ENCODE data around the gene CERS6.
A peak's percentile ranks its signal among the peaks of the same experiment; 100 is the strongest.
"Not testable (repeated sequence)": the region's sequence is repeated elsewhere in the genome, so short reads cannot be mapped to it uniquely, and the experiment has no call there.

CERS6 gene

DNA sequence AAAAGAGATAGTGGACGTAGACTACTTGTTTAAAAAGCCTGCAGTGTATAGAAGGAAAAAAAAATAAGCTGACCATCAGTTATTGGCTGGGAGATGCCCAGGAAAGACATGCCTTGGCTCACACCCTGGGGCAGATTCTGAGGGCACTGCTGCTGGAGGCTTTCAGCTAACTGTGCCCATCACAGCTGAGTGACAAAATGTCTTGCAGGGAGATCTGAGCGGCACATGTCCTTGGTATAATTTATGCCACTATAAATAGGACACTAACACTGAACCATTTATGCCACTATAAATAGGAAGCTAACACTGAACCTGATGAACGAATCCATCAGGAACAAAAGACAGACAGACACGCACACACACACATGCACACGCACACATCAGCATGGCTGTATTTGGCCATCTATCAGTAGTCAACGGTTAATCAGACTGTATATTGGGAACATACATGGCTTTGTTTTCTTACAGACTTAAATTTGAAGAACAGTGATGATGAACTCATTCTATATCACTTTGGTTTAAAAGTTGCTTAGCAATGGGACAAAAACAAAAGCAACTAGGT lies 278.2 kb downstream of the CERS6 start:
- no peak for DNase-seq (ENCODE audit: low spot score)

DNA sequence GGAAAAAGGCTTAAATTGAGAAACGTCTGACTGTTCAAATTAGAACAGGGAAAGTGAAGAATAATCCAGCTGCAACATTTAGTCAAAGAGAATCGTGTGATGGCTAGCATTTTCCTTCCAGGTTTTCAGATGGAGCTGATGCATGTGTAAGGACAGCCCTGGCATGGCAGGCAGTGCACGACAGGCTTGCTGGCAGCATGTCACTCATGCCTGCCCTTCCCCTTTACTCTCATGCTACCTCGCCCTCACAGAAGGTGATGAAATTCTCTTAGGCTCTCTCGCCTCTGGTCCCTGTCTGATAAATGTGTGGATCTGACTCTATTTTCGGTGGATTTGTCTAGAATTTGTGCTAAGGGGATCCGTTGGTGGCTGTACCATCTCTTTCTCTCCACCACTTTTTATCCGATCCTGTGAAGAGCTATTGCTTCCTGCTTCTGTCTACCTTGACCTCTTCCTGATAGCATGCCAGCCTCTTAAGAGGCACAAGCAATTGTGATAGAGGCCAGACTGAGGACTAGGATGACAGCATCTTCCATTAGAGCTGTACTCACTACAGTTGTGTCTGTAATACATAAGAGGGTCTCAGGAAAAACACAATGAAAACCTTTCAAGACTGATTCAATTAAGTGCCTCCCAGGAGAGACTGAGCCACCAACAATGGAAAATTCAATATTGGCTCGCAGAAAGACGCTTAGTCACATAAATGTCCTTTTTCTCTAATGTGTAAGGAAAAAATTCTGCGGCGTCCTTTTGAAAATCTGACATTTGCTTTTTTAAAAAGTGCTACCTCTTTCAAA lies 280.8 kb downstream of the CERS6 start:
- DNase-seq (ENCODE audit: low spot score): no peak

DNA sequence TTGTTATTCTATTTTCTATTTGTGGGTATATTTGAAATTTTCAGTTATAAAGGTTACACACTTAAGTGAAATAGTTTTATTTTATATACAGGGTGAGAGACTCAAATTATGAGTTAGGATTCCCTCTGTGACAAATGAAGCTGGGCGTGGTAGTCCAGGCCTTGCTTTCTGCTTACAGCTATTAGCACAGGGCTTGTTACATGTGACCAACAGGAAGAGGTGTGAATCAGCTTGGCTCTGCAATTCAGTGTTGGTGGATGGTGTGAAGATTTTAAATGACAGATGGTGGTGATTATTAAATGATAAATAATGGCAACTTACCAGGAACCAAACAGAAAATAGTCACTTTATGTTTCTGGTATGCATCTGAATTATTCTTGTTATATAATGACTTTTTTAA lies 282.0 kb downstream of the CERS6 start:
- no peak for DNase-seq (ENCODE audit: low spot score)

DNA sequence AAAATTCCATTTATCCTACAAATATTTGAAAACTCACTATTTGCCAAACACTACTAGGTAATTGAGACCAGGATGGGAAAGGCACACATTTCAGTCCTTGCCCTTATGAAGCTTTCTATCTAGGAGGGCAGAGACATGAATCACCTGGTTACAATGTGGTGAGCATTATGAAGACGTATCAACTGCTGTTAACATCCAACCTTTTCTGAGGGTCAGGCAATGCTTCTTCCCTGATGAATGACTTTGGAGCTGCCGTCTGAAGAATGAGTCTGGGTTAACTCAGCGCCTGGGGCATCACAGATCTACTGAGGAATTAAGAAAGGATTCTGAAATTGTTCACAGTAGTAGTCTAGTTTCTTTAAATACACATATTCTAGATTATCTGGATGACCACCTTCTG lies 284.3 kb downstream of the CERS6 start:
- no peak for DNase-seq (ENCODE audit: low spot score)

DNA sequence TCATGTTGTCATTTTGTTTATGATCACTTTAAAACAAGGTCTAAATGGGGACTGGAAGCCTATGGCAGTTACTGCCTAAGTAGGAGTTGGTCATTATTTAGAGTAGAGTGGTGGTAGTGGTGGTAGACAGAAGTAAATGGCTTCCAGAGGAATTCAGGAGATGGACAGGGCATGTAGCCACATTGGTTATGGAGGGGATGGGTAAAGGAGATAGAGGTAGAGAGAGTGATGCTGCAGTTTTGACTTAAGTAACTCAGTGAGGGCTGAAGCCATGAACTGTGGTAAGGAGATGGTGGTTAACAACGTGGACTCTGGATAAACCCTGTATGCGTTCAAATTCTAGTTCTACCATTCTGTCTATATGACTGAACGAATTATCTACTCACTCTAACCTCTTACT lies 284.7 kb downstream of the CERS6 start:
- no peak for DNase-seq (ENCODE audit: low spot score)

DNA sequence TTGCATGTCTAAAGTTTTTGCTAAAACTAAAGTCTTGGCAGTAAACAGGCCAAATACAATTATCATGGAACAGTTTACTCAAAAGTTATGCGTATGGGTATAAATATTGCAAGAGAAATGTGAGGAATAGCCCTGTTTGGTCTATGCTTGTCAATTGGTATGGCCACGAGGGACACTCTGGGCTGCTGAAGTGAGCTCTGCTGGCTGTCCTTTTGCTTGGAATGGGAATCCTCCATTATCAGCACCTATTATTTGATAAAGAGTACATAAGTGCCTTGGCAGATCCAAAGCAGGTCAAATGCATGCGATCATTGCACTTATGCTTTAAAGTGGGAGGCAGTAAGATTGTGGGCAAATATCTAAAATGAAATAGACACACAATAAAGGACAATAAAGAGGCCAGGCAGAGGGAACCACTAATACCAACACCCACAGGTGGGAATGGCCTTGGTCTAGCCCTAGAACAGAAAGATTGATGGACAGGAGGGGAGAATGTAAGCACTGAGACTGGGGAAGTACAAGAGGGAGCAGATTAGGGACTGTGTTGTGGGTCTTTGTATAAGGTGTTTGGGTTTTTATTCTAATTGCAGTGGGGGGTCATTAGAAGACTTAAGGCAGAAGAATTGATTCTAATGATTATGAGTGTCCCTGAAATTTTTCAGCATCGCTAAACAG lies 286.3 kb downstream of the CERS6 start:
- DNase-seq (ENCODE audit: low spot score): no peak

DNA sequence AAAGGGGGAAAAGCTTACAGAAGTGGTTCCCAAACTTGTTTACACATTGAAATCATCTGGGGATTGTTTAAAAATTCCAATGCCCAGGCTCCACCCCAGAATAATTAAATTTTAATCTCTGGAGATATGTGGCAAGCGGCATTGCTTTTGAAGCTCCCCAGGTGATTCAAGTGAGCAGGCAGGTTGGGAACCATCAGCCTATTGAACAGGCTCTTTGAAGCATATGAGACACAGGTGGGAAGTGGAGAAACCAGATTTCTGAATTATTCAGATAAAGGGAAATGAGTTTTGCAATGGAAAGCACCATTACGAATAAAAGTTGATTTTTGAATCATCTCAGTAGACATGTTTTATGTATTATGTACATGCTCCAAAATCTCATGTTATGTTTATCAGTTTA lies 288.8 kb downstream of the CERS6 start:
- DNase-seq (ENCODE audit: low spot score): no peak

DNA sequence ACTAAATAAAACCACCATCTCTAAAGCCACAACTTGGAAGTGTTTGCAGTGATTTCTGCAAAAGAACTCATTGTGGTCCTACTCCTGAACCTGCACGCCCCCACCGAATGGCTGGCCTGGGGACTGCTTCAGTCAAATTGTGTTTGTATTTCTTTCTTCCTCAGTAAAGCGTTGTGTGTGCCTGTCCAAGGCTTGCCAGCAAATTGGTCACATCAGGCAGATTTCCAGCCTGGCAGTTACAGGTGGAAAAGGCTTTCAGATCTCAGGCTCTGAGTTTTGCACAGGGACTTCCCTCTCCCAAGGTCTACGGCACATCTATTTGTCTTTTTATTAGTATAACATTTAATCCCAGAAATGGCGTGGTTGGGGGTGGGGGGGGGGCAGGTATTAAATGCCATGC lies 292.4 kb downstream of the CERS6 start:
- no peak for DNase-seq (ENCODE audit: low spot score)

DNA sequence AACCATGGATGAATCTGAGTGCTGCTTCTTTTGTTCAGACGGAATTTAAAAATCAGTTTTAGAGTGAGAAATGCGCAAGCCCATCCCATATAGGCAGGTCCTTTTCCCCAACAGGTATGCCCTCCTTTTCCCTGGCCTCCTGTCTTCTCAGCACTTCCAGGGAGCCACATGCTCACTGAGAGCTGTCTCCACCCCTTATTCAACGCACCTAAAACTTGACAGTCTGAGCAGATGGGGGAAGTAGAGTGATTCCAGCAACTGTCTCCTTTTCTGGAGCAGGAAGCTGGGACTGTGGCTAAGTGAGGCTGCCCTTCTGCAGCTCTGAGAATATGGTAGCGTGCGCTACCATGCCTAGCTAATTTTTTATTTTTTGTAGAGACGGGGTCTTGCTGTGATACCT lies 293.2 kb downstream of the CERS6 start:
- no peak for DNase-seq (ENCODE audit: low spot score)

DNA sequence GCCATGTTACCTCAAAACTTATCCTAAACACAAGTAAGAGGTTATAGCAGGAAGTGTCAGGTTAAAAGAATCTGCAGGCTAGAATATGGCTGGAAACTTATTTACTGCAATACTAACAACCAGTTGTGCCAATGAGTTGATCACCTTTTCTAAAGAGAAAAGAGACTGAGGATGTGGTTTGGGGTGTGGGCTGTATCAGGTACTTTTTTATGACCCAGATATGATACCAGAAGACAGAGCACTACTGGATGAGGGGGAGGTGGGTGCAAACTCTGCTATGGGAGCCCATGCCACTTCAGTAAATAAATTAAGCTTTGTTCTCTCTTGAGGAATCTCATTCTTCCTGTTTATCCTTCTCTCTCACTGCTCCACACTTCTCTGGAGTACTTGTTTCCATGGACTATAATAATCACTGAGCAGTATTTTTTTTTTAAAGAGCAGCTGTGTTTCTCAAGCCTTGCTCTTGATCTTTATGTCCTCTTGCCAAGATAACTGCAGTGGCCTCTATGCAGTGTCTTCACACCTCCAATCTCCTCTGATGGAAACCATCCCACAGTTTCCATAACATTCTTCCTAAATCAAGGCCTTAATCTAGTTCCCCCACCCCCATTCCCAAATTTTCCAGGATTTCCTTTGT lies 295.1 kb downstream of the CERS6 start:
- no peak for DNase-seq (ENCODE audit: low spot score)

DNA sequence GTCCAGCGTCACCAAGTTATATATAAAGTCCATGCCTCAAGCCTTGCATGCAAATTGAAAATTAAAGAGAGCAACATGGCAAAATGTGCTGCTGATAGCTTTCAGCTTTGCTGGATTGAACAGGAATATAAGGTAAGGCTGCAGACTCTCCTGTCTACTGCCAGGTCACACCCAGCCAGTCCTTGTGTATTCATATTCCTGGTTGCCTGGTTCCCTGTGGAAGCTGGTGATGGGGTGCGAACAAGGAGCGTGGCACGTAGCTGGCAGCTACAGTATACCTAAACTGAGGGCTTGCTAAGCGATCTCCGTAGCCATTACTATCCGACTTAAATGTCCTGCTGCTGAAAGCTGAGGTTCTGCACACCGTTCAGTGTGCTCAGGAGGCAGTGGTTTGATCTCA lies 296.3 kb downstream of the CERS6 start:
- DNase-seq (ENCODE audit: low spot score): no peak

DNA sequence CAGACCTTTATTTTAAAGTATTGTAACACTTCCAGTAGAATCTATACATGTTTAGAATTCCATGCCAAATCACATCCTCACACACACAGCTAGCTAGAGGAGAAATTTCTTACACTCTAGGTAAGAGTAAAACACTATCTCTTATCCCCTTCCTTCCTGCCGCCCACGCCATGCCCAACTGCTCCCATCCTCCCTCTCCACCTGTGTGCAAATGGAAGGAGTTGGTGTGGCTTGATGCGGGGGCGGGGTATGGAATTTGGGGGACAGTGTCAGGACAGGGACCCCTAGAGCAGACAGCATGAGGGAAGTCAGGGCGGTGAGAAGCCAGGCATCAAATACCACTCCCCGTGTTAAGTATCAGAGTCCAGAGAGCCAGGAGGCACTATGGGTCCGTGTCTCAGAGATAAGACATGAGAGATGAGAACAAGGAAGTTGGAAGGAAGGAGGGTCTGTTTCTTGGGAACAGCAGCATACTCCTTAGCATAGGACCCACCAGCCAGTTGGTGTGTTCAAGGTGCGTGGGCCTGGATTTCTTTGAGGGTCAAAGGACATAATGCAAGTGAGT lies 297.8 kb downstream of the CERS6 start:
- no peak for DNase-seq (ENCODE audit: low spot score)

DNA sequence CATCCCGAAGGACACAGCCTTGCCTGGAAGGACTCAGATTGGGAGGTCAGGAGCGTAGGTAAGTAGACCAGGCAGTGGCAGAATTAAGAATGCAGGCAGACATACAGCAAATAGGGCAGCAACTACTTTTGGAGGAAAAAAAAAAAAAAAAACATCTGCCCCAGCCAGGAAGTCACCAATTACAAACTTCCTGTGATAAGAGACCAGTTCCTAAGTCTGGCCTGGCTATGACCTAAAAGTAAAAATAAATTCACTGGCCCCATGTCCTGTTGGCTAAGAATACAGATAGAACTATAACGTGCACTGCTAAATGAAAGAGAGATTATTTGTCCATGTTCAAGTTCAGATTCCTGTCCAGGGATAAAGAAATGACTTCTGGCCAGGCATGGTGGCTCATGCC lies 301.2 kb downstream of the CERS6 start:
- no peak for DNase-seq (ENCODE audit: low spot score)

DNA sequence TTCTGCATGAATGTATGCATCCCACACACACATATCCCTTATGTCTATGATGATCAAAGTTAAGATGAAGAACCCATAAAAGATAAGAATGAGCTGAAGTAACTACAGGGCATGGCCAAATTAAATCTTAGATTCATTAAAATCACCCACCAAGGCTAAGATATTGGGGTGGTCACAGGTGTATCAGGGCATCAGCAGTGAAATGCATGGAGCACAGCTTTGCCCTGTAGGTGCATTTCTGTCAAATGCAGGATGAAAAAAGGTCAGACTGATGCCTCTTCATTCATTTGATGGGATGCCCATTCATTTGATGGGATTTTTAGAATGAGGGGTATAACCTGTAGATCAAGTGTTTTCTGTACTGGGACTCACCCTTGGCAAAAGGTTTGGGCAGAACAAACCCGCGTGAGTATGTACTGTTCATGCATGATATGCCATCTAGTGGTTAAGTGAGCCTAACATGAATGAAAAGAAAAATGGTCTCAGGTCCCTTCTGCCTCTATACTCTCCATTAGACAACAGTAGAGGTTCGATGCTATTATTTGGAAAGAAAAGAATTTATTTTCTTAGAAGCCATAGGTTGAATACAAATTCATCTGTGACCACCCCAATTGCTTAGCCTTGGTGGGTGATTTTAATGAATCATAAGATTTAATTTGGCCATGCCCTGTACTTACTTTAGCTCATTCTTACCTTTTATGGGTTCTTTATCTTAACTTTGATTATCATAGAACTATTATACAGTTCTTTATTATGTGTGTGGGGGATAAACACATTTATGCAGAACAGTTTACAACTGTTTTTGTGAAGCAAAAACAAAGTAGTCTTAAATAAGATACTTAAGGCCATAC lies 303.1 kb downstream of the CERS6 start:
- peak; percentile 24 for DNase-seq (ENCODE audit: low spot score)

DNA sequence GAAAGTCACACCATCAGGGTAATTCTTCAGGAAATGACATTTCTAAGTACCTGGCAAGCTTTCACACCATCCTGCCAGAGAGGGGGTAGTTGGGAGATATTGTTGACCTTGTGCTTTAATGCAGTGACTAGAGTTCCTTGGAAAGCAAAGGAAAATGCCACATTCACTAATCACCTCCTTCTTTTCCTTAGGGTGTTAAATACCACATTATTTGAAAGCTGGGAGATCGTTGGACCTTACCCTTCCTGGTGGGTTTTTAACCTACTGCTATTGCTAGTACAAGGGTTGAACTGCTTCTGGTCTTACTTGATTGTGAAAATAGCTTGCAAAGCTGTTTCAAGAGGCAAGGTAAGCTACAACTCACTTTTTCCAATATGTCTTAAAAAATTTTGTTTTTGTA lies 309.3 kb downstream of the CERS6 start:
- no peak for DNase-seq (ENCODE audit: low spot score)

DNA sequence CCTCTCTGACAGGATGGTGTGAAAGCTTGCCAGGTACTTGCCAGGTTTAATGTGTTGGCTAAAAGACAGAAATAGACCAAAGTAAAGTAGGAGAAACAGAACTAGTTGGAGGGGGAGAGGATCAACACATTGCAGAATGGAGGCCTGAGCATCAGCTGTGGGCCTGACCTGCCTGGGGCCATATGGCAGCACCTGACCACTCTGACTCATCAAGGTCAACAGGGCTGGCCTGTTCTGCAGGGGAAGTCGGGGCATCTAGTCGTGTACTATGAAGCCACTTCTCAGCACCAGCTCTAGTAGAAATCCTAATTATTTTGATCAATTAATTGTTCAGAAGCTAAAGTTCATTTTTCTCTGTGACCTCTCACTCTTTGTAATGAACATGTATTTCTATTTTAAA lies 310.5 kb downstream of the CERS6 start:
- no peak for DNase-seq (ENCODE audit: low spot score)

DNA sequence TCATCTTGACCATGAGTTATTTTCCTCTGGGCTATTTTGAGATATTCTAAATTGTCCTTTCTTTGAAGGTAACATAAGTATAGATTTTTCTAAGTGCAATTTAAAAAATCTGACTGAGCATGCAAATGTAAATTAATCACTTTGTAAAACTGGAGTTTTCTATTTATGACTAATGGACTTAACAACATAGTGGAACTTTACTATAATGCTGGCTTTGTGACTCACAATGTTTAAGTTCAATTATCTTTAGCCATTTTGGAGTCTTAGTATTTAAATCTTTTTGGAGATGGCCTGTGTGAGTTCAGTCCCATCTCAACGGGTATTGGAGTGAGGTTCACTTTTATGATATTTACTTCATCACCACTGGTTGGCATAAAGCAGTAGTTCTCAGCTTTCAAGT lies 311.2 kb downstream of the CERS6 start:
- DNase-seq (ENCODE audit: low spot score): no peak

DNA sequence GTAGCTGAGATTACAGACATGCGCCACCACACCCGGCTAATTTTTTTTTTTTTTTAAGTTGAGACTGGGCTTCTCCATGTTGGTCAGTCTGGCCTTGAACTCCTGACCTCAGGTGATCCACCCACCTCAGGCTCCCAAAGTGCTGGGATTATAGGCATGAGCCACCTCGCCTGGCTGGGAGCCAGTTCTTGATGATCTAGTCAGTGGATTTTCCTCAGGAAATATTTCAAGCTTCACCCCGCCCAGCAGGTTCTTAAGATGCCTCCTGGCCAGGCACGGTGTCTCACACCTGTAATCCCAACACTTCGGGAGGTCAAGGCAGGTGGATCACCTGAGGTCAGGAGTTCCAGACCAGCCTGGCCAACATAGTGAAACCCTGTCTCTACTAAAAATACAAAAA lies 312.3 kb downstream of the CERS6 start:
- not testable (repeated sequence) for DNase-seq (ENCODE audit: low spot score)

DNA sequence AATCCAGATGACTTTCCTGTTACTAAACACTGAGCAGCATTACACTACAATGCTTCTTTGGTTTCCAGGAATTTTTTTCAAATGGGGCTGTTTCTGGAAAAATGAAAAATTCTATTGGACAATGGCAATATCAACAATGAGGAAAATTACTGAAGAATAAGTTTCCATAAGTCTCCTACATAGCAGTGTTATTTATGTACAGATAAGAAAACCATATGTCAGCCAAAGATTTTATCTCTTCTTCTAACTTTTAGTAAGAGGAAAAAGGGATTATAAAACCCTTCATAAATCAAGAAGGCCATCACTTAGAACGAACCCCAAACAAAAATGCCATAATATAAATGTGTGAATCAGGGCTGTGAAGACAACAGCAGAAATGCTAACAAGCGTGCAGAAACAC lies 314.7 kb downstream of the CERS6 start:
- DNase-seq (ENCODE audit: low spot score): no peak

DNA sequence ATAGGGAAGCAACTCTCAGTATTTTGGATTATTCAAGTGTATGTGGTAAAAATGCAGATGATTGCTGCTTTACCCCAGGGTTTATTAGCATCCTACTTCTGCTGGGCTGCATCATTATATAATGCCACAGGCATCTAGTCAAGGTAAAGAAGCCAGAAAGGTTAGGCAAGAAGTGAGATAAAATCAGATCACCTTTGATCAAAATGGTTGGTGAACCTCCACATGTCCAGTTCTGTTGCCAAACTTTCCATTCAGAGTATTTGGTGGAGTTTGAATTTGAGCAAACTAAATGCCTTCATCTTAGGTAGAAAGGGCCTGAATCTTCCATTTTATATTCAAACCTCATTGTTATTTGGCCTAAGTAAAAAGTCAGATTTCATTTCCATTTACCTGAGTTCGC lies 316.6 kb downstream of the CERS6 start:
- no peak for DNase-seq (ENCODE audit: low spot score)

DNA sequence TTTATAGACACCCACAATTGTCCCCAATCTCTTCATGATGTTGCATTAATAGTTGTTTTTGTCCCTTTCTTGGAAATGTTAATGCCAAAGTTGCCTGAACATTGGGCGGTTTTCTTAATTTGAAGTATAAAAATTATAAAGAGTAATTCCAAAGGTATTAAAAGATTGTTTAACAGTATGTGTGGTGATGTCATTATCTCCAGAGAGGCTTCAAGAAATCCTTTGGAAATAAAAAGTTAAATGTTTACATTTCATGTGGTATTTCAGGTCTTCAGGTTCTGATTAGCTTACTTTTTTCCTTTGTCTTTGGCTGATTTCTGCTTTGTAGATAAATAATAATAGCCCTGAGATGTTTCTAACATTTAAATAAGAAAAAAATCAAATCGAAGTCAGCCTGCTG lies 317.1 kb downstream of the CERS6 start:
- DNase-seq (ENCODE audit: low spot score): no peak

Data from hematopoietic multipotent progenitor cell treated with erythropoietin and hydrocortisone succinate and interleukin-3 and kit ligand, for 15 days (in vitro differentiated cells).